Stimulated activated CD8-positive, alpha-beta memory T cell treated with anti-CD3 and anti-CD28 coated beads, Interleukin-15, amount 100 ng/mL, for 4 hours (primary cell): ENCODE data around the gene UBE2L5.
A peak's percentile ranks its signal among the peaks of the same experiment; 100 is the strongest.

Source experiments
- DNase-seq, 2 donors: peaks; one replicate each; pipeline ENCODE4 v3.0.0-alpha.2; 2020; ENCODE audit warnings: low read depth in 2 of 2

Gene UBE2L5

GRCh38 chr13:30422054-30422839 lies at the start of gene UBE2L5:
Gene UBE2L5 (plus strand): TSS chr13:30422493. CDS start chr13:30427991, 5,498 bp downstream.
- peak; percentile 20 to 23 for DNase-seq

- peak in 1 of 2 donors; percentile 36 for DNase-seq
These were observed 48.6 kb upstream of the UBE2L5 start for GRCh38 chr13:30373727-30374126.

- DNase-seq, result no peak
These were observed 46.9 kb upstream of the UBE2L5 start for GRCh38 chr13:30375265-30375835.

GRCh38 chr13:30376426-30377311 lies 45.6 kb upstream of the UBE2L5 start:
- peak in 1 of 2 donors; percentile 30 for DNase-seq

GRCh38 chr13:30377312-30377685 lies 45.0 kb upstream of the UBE2L5 start:
- DNase-seq, result no peak

- DNase-seq, result no peak
These were observed 44.1 kb upstream of the UBE2L5 start for GRCh38 chr13:30378191-30378590.

- no peak for DNase-seq
These were observed 41.2 kb upstream of the UBE2L5 start for GRCh38 chr13:30381049-30381448.

GRCh38 chr13:30382836-30383525 lies 39.3 kb upstream of the UBE2L5 start:
- DNase-seq, result no peak

GRCh38 chr13:30388406-30389283 lies 33.6 kb upstream of the UBE2L5 start:
- DNase-seq, result no peak

GRCh38 chr13:30391956-30392680 lies 30.2 kb upstream of the UBE2L5 start:
- DNase-seq, result no peak

- no peak for DNase-seq
These were observed 29.6 kb upstream of the UBE2L5 start for GRCh38 chr13:30392681-30393045.

- no peak for DNase-seq
These were observed 27.5 kb upstream of the UBE2L5 start for GRCh38 chr13:30394751-30395191.

GRCh38 chr13:30395192-30396158 lies 26.8 kb upstream of the UBE2L5 start:
- DNase-seq, result peak in 1 of 2 donors; percentile 43

GRCh38 chr13:30396434-30397075 lies 25.7 kb upstream of the UBE2L5 start:
- DNase-seq, result no peak

- no peak for DNase-seq
These were observed 23.7 kb upstream of the UBE2L5 start for GRCh38 chr13:30398601-30399072.

GRCh38 chr13:30400376-30400775 lies 21.9 kb upstream of the UBE2L5 start:
- no peak for DNase-seq

- DNase-seq, result no peak
These were observed 20.9 kb upstream of the UBE2L5 start for GRCh38 chr13:30401347-30401746.

GRCh38 chr13:30403456-30403855 lies 18.8 kb upstream of the UBE2L5 start:
- DNase-seq, result no peak
